HG02981 (cell line): ENCODE data around the gene FAS.
A peak's percentile ranks its signal among the peaks of the same experiment; 100 is the strongest.

Source experiments
- ATAC-seq: cut with Tn5 transposase; IDR thresholded peaks from one replicate; pipeline ENCODE4 v1.9.1; 2021; ENCODE audit warnings: mild to moderate bottlenecking, moderate library complexity; ENCODE audit not compliant: unreplicated experiment

Gene FAS

DNA sequence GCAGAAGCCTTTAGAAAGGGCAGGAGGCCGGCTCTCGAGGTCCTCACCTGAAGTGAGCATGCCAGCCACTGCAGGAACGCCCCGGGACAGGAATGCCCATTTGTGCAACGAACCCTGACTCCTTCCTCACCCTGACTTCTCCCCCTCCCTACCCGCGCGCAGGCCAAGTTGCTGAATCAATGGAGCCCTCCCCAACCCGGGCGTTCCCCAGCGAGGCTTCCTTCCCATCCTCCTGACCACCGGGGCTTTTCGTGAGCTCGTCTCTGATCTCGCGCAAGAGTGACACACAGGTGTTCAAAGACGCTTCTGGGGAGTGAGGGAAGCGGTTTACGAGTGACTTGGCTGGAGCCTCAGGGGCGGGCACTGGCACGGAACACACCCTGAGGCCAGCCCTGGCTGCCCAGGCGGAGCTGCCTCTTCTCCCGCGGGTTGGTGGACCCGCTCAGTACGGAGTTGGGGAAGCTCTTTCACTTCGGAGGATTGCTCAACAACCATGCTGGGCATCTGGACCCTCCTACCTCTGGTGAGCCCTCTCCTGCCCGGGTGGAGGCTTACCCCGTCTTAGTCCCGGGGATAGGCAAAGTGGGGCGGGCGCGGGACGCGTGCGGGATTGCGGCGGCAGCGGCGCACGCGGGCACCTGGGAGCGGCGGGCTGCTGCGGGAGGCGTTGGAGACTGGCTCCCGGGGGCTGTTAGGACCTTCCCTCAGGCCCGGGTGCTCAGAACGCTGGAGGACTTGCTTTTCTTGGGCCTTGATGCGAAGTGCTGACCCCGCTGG, at the start of gene FAS:
Gene FAS (plus strand): TSS at position 415 of the 777 bp plus-strand sequence. CDS start 79 bp downstream, at position 494.
- peak; percentile 56 for ATAC-seq

DNA sequence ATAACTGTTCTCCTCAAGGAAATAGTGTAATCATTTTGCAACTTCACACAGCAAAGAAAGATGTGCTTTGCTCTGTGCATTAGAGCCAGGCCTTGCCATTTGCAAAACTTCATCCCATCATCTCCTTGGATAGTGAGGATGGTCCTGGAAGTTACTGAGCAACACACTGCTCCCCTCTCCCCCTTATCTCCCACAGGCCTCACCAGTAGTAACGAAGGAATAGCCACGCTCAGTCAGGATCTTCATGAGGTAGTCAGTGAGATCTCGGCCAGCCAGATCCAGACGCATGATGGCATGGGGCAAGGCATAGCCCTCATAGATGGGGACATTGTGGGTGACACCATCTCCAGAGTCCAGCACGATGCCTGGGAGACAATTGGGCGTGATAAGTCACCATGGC, 49.6 kb upstream of the FAS start:
- no peak for ATAC-seq

DNA sequence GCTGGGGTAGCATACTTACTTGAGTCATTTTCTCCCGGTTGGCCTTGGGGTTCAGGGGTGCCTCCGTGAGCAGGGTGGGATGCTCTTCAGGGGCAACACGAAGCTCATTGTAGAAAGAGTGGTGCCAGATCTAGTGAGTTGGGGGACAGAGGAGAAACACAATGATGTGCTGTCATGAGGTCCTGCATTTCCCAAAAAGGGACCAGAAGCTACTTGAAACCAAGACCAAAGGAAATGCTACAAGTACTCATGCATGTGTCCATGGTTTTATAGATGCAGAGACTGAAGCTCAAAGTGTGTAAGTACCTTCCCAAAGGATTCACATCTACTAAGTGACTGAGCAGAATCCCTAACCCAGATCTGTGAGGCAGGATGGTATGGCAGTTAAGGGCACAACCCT, 46.8 kb upstream of the FAS start:
- no peak for ATAC-seq

DNA sequence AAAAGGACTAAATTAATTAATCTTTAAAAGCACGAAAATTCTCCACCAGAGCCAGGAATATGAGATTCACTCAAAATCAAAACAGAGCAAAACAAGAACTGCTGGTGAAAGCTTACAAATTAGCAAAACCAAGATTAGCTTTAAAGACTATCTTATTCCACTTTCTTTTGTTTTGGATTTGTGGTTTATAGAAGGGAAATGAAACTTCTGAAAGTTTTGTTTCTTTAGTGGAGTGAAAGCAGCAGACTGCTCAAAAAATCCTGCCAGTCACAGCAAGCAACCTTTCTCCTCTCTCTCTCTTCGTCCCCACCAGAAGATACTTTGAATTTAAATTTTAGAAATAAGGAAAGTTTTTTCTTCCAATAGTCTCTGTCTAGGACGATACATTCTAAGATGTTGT, 45.8 kb upstream of the FAS start:
- no peak for ATAC-seq

DNA sequence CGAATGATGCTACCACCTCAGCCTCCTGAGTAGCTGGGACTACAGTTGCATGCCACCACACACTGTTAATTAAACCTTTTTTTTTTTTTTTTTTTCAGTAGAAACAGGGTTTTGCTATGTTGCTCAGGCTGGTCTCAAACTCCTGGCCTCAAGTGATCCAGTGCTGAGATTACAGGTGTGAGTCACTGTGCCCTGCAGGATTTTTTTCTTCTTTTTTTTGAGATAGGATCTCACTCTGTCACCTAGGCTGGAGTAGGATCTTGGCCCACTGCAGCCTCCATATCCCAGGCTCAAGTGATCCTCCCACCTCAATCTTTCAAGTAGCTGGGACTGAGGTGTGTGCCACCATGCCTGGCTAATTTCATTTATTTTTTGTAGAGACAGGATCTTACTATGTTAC, 44.4 kb upstream of the FAS start:
- no peak for ATAC-seq

DNA sequence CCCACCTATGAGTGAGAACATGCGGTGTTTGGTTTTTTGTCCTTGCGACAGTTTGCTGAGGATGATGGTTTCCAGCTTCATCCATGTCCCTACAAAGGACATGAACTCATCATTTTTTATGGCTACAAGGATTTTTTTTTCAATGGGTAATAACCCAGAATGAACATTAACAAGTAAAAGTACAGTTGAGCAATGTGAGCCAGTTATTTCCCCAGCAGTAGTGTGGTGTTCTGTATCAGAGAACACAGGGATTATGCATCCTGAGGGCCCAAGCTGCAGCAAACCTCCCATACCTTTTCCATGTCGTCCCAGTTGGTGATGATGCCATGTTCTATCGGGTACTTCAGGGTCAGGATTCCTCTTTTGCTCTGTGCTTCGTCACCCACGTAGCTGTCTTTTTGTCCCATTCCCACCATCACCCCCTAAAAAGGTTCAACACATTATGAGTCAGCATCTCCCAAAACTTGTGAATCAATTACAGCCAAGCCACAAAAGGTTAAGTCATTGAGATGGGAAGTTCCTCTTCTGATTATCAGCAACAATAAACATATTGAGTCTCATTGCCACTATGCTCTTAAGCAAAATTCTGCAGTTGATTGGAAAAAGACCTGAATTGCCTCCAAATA, 43.5 kb upstream of the FAS start:
- no peak for ATAC-seq

DNA sequence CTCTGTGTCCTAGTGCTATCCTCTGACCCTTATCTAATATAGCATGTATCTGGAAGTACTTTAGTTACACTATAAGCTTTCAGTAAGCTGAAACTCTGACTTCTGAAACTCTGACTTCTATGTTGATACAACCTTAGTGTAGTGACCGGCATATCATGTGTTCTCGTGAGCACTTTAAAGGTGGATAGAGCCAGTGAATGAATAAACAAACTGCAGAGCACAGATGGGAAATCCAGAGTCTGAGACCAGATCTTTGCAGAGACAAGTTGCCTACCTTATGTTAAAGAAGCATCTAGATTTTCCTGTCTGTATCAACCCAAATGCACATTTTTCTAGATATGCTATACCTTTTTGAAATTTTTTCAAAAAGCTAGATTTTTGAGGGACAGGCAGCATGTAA, 41.5 kb upstream of the FAS start:
- ATAC-seq, result no peak

DNA sequence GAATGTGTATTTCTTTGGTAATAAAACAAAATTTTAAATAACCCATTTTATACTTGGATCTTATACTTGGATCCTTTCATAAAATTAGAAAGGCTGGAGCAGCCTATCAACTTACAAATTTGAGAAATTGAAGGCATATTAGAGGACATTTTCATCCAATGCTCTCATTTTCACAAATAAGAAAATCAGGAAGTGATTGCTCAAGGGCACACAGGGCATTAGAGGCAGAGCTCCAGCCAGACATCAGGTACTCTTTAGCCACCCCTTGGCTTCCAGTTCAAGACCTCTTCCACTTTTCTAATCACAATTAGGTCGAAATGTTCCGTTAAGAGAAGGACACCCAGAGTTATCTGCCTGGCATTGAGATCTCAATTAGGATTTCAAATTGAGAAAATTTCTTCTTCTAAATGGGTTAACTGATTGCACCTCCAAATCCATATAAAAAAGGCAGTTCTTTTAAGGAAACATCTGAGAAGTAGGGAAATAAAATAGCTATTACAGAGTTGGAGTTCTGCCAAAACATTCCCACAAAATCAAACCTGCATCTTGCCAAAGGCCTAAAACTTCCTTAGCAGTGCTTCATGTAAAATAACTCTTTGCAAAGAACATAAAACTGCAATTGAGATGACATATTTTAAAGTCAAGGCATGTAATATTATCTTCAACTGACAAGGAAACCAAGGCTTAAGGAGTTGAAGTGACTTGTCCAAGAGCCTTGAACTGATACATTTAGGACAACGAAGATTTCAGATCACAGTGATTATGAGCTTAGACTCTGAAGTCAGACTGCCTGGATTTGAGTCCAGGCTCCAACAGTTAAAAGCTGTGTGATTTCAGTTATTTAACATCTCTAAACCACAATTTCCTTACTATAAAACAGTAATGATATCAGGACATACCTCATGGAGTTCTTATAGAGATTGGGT, 40.4 kb upstream of the FAS start:
- ATAC-seq, result no peak

DNA sequence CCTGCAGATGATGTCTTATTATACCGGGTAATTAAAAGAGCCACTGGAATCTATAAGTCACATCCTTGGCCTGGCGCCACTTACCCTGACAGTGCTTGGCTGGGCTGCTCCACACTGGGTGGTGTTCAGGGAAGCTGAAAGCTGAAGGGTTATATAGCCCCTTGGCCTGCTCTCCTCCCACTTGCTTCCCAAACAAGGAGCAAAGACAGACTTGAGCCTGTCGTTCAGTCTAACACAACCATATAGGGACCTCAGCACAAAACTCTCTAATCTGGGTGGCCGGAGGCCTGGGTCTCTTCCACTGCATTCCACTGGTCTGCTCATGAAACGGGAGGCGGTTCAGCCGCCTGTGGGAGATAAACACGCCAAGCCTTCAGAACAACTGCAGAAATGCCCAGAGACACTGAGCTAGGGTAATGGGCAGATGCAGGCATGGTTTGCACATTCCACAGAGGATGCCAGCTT, 37.9 kb upstream of the FAS start, which contains the start of gene ACTA2:
Gene ACTA2 (minus strand): TSS at position 127 of the 465 bp plus-strand sequence. CDS start 3,843 bp downstream, outside the sequence.
- no peak for ATAC-seq

DNA sequence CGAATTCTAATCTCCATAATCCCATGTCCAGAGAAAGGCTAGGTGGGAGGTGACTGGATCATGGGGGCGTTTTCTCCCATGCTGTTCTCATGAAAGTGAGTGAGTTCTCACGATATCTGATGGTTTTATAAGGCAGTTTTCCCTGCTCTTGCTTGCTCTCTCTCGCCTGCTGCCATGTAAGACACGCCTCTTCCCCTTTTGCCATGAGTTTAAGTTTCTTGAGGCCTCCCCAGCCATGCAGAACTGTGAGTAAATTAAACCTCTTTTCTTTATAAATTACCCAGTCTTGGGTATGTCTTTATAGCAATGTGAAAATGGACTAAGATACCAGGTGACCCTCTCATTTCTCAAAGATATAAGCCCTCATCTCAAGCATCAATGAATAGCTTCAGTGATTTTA, 36.9 kb upstream of the FAS start:
- ATAC-seq, result no peak

DNA sequence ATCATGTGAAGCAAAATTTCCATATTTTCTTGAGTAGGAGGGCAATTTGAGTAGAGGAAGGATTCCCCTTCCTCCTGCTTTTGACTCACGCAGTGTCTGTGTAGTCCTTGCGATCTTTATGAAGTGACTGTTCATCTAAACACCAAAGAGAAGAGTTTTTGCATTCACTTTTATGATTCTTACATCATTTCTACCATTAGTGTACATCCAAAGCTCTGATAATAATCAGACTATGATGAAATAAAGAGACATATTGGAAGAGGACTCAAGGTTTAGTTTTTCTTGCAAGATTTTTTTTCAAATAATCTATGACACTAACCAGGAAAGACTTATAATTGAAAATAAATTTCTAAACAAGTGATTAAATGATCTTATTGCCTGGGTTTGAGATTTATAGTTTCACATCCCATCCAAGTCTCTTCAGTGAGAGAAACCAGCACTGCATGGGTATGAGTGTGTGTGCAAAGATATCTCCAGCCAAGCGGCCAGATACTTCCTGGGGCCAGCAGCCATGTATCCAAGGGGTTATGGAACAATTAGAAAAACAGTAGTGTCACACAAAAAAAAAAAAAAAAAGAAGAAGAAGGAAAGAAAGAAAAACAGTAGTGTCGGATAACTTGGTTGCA, 36.0 kb upstream of the FAS start:
- no peak for ATAC-seq

DNA sequence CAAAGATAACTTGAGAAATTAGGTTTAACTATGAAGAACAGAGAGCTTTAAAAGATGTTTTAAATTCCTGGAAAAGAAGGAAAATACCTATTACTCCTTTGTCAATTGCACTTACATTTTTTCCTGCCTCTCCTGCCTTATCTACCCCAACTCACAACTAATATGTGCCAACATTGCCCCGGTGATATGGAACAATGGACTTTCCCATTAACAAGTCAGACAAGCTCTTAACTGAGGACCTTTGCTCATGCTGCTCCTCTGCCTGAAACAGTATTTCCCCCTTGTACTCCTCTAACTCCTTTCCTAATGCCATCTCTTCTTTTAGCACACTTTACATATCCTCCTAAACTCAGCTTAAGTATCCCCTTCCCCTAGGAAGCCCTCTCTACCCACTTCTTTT, 33.2 kb upstream of the FAS start:
- no peak for ATAC-seq

DNA sequence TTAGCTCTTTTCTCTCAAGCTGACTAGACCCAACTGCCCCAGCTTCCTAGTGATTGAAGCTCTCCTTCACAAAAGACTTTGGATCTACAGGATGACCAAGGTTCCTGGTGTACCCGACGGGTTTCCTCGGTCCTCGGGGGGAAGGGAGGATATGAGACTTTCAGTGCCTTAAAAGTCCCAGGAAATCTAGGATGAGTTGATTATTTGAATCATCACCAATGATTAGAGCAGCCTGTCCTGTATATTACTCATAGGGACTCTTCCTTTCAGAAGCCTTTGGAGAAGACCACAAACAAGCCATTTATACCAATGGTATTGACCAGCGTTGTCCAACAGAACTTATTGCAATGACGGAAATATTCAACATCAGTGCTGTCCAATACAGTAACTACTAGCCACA, 31.9 kb upstream of the FAS start:
- ATAC-seq, result no peak

DNA sequence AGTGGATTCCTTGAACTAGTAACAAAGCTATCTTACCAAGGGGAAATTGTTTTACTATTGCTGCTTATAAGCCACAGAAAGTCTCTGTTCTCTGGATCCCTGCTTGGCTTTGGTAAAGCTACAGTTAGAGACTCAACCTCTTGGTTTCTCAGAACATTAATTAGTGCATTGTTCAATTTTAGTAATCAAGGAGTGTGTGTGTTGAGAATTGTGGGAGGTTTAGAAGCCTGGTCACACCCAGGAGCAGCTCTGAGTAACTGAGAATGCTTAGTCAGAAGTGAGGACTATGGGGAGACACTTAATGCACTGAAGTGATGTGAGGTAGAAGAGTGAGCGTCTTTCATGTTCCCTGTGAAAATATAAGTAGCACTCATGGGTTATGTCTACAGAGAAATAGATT, 29.8 kb upstream of the FAS start:
- no peak for ATAC-seq

DNA sequence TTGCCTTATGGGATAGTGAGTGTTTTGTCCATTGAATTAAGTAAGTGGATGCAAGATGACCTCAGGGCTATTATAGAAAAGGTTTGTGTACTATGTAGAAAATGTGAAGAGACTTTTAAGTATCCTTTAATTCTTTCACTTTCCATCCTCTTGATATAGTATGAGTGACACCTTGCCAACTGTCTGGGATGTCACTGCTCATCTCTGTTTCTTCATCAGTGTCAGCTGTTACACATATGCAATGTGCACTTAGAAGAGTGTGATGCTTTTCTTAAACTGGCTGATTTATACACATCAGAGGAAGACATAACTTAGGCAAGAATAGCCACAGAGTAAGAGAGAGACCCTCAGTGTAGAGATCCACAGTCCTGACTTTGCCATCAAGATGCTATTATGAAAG, 29.3 kb upstream of the FAS start:
- ATAC-seq, result no peak

DNA sequence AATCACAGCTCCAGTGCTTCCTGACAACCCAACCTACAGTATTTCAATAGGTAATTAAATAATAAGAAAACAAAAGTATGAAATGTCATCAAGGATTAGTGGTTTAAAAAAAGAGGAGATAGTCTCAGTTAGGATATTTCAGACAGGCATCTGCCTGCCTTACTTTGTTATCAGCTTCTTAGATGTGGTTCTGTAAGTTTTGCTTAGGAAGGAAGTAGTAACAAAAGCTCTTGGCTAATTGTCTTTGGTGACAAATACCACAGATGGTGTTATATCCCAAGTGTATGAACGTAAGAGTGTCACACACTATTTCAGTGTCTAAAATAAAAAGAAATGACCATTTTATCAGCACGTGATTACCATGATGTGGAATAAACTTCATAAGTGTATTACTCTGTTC, 28.3 kb upstream of the FAS start:
- ATAC-seq, result no peak

DNA sequence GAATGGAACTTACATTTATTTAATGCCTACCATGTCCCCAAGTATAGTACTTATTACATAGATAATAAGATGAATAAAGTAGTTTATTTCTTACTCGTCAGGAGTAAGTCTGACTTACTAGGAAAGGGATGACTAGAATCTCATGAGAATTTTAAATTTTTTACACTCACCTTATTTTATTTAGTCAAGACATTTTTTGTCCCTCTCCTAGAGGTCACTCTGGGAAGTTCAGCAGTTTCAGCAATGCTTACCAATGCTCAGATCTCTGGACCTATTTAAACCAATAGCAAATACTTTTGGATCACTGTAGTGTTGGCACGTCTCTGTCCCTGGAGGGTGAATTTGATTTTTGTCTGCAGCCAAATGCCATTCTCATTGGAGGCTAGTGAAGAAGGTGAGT, 27.3 kb upstream of the FAS start:
- ATAC-seq, result no peak

DNA sequence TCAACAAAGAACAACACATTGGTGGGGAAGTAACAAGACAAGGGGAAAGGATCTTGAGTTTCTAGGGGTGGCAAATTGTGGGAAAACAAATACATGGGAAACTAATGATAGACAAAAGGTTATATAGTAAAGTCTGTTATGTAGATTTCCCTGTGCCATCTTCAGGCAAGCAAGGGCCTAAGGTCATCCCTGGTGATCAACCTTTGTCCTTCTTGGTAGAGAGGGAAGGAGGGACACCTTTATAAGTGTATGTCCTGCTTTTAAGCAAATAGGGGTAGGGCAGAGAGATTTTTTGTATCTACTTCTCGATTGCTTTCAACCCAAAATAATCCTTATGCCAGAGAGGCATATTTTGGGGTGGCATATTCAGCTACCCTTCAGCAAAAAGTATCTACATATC, 26.2 kb upstream of the FAS start:
- ATAC-seq, result no peak

DNA sequence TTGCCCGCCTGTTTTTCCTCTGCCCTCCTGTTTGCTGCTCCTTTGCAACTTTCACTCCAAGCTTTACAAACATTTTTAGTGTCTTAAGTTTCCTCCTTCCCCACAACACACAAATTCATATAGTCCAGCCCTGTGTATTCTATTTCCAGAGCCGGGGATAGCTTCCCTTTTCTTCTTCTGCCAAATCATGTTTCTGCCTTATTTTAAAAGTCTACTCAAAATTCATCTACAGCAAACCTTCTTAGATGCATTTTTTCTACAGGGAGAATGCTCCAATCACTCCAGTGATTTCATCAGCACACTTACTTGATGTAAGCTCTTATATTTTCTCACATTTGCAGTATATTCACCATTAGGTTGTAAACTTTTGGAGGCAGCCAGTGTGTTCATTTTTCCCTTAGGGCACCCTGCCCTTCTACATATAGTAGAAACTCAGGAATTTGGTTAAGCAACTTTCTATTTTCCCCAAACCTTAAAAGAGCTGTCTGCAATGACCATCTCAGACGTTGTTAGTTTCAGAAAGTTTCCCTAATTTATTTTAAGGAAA, 25.7 kb upstream of the FAS start:
- no peak for ATAC-seq

DNA sequence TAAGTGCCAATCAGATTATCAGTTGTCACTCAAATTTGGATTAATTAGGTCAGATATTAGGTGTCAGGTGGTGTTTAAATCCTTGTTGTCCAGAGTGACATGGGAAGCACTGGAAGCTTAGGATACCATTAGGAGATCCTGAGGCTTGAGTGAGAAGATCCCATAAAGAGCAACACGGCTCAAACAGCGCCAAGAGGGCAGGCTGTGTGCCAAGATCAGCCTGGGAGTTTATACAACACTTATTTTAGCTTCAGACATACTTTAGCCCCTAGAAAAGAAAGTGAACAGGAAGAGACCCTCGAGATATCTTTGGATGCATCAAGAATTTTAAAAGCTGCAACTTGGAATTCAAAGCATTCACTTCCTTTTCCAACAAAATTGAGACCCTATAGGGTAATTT, 23.8 kb upstream of the FAS start:
- no peak for ATAC-seq

DNA sequence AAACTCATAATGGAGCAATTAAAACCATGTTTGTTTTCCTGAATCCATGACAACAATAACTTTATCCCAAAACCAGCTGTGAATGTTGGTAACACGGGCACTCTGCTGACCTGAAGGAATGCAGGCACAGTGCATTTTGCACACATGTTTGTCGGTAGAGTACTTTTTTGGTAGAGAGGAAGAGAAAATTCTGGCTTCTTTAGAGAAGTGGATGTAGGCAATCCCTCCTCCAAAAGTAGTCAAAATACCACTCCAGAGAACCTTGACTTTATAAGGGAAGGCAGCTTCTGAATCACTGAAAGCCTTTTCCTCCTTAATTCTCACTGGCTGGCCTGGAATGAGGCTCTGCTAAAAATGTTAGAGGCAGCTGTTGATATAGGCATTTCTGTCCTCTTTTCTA, 22.2 kb upstream of the FAS start:
- no peak for ATAC-seq
